ENCODE measurements around the gene ARVCF.

Gene ARVCF

GRCh38 chr22:19970479-19971275, 45.9 kb downstream of the ARVCF start:
- DNase-seq, result peak; percentile 68 to 83 (median 75)

- DNase-seq, result no peak
These were observed 46.6 kb downstream of the ARVCF start for GRCh38 chr22:19970031-19970478.

GRCh38 chr22:19969141-19969928, 47.3 kb downstream of the ARVCF start:
- no peak for DNase-seq

- DNase-seq, result no peak
These were observed 48.2 kb downstream of the ARVCF start for GRCh38 chr22:19968450-19968891.

GRCh38 chr22:19967850-19968449, 48.7 kb downstream of the ARVCF start:
- DNase-seq, result no peak

- peak; percentile 19 to 32 (median 32) for DNase-seq
These were observed 49.5 kb downstream of the ARVCF start for GRCh38 chr22:19966908-19967750.

GRCh38 chr22:19965771-19966709, 50.6 kb downstream of the ARVCF start:
- peak in 2 of 3 donors; percentile 28 to 33 for DNase-seq

- DNase-seq, result no peak
These were observed 51.8 kb downstream of the ARVCF start for GRCh38 chr22:19964701-19965386.

- DNase-seq, result no peak
These were observed 52.6 kb downstream of the ARVCF start for GRCh38 chr22:19963863-19964642.

- DNase-seq, result peak in 2 of 3 donors; percentile 43 to 78
These were observed 53.5 kb downstream of the ARVCF start for GRCh38 chr22:19962909-19963806.

GRCh38 chr22:19962246-19962908, 54.2 kb downstream of the ARVCF start:
- peak; percentile 69 to 80 (median 77) for DNase-seq

GRCh38 chr22:19961868-19962245, 54.8 kb downstream of the ARVCF start:
- DNase-seq, result no peak

- DNase-seq, result peak in 1 of 3 donors; percentile 74
These were observed 55.4 kb downstream of the ARVCF start for GRCh38 chr22:19961201-19961580.

GRCh38 chr22:19960491-19961200, 56.0 kb downstream of the ARVCF start:
- DNase-seq, result no peak

GRCh38 chr22:19959587-19960490, 56.8 kb downstream of the ARVCF start:
- no peak for DNase-seq

- DNase-seq, result peak; percentile 27 to 57 (median 35)
These were observed 57.5 kb downstream of the ARVCF start for GRCh38 chr22:19959043-19959586.
